ENCODE data around the gene LINC01488. TPM values are rescaled to one million over a fixed set of nuclear protein-coding genes. Genes with fewer than 3 reads are reported as not detected.

LINC01488 gene
- total and polyA plus RNA-seq, 2 experiments from 2014 or later: not detected

DNA sequence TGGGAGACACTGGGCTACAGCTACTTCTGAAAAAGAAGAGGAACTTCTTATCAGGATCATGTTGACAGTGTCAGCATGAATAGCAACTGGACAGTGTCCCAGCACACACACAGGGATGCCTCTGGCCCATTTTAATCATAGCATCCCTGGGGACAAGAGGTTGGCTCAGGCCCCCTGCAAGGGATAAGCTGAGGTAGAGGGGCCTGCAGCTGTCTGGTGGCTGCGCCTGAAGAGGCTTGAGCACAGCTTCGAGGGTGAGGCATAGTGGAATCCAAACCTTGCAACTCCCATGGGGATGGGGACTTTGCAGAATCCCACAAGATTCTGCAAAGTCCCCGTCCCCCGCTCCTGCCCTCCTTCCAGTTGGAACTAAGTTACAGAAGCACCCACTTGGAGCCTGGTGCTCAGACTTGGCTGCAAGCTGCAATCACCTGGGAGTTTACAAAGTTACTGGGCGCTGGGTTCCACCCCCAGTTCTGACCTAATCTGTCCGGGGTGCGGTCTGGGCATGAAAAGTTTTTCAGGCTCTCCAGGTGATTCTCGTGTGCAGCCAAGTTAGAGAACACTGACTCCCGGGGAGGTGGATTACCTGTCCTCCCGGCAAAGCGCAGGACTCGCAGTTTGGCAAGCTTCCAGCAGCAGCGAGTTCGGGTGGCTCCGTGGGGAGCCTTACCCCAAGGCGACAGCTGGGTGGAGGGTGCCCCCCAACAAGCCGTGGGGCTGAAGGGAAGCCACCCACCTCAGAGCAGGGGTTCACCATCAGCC is 16.0 kb upstream of the LINC01488 start (continued):
- TF ChIP-seq, protein P1, sequence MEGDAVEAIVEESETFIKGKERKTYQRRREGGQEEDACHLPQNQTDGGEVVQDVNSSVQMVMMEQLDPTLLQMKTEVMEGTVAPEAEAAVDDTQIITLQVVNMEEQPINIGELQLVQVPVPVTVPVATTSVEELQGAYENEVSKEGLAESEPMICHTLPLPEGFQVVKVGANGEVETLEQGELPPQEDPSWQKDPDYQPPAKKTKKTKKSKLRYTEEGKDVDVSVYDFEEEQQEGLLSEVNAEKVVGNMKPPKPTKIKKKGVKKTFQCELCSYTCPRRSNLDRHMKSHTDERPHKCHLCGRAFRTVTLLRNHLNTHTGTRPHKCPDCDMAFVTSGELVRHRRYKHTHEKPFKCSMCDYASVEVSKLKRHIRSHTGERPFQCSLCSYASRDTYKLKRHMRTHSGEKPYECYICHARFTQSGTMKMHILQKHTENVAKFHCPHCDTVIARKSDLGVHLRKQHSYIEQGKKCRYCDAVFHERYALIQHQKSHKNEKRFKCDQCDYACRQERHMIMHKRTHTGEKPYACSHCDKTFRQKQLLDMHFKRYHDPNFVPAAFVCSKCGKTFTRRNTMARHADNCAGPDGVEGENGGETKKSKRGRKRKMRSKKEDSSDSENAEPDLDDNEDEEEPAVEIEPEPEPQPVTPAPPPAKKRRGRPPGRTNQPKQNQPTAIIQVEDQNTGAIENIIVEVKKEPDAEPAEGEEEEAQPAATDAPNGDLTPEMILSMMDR (conservative IDR thresholded peaks at IDR 0.05; ENCODE audit: low read depth in 2 of 2): no peak
- no peak for TF ChIP-seq EZH2 (IDR thresholded peaks at IDR 0.05; ENCODE audit: low read depth, unreplicated experiment)
- TF ChIP-seq CREB1 (CRISPR knock-in tag; IDR thresholded peaks at IDR 0.05; ENCODE audit: low read depth): no peak
- no peak for TF ChIP-seq ZNF114 (CRISPR knock-in tag; IDR thresholded peaks at IDR 0.05)
- TF ChIP-seq, protein P2, sequence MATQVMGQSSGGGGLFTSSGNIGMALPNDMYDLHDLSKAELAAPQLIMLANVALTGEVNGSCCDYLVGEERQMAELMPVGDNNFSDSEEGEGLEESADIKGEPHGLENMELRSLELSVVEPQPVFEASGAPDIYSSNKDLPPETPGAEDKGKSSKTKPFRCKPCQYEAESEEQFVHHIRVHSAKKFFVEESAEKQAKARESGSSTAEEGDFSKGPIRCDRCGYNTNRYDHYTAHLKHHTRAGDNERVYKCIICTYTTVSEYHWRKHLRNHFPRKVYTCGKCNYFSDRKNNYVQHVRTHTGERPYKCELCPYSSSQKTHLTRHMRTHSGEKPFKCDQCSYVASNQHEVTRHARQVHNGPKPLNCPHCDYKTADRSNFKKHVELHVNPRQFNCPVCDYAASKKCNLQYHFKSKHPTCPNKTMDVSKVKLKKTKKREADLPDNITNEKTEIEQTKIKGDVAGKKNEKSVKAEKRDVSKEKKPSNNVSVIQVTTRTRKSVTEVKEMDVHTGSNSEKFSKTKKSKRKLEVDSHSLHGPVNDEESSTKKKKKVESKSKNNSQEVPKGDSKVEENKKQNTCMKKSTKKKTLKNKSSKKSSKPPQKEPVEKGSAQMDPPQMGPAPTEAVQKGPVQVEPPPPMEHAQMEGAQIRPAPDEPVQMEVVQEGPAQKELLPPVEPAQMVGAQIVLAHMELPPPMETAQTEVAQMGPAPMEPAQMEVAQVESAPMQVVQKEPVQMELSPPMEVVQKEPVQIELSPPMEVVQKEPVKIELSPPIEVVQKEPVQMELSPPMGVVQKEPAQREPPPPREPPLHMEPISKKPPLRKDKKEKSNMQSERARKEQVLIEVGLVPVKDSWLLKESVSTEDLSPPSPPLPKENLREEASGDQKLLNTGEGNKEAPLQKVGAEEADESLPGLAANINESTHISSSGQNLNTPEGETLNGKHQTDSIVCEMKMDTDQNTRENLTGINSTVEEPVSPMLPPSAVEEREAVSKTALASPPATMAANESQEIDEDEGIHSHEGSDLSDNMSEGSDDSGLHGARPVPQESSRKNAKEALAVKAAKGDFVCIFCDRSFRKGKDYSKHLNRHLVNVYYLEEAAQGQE (IDR thresholded peaks at IDR 0.05; ENCODE audit: unreplicated experiment): no peak
- TF ChIP-seq STAT1 (IDR thresholded peaks at IDR 0.05; ENCODE audit: unreplicated experiment): no peak
- TF ChIP-seq, protein P3, sequence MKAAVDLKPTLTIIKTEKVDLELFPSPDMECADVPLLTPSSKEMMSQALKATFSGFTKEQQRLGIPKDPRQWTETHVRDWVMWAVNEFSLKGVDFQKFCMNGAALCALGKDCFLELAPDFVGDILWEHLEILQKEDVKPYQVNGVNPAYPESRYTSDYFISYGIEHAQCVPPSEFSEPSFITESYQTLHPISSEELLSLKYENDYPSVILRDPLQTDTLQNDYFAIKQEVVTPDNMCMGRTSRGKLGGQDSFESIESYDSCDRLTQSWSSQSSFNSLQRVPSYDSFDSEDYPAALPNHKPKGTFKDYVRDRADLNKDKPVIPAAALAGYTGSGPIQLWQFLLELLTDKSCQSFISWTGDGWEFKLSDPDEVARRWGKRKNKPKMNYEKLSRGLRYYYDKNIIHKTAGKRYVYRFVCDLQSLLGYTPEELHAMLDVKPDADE (IDR thresholded peaks at IDR 0.05): no peak

DNA sequence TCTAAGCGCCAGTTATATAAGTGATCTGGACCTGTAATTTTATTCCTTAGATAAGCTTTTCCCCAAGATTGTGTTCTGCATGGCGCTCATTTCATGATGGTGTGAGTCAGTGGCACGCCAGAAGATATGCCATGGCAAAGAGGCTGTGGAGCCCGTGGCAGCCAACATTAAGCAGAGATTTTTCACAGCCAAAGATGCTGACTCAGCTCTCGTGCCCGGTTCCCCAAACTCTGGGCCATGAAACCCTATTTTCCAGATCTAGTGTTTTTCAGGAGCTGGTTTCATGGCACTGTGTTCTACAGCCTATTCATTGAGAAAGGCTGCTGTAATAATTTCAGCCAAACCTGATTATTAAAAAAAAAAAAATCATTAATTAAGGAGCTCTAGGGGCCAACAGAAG is 15.4 kb upstream of the LINC01488 start:
- DNase-seq (ENCODE audit: low spot score): no peak
- H3K9me2 ChIP-seq (ENCODE audit: insufficient read depth): no peaks in the 10 kb centered on the region
- H3K4me1 ChIP-seq (ENCODE audit: insufficient read depth): 0 out of 2 replicates have a peak, but pooled peaks cover 4% of the 10 kb centered on the region
- ATAC-seq: no peak
- no peak overlapping the region for H3K27ac Mint-ChIP-seq
- no peaks in the 10 kb centered on the region for H3K79me2 ChIP-seq (replicated peaks; ENCODE audit: insufficient read depth)
- no peak overlapping the region for H2AFZ ChIP-seq
- no peak overlapping the region for H3K4me2 ChIP-seq
- no peak for TF ChIP-seq NANOG (IDR thresholded peaks at IDR 0.05; ENCODE audit: borderline replicate concordance)
- no peak for TF ChIP-seq CREB1 (CRISPR knock-in tag; IDR thresholded peaks at IDR 0.05; ENCODE audit: low read depth)
- no peak for TF ChIP-seq EZH2phosphoT487 (IDR thresholded peaks at IDR 0.05; ENCODE audit: unreplicated experiment)
- TF ChIP-seq, protein P3 (IDR thresholded peaks at IDR 0.05): no peak
- H3K36me3 ChIP-seq (ENCODE audit: insufficient read depth): no peaks in the 10 kb centered on the region
- H3K4me3 Mint-ChIP-seq: no peak overlapping the region
- H3K27me3 ChIP-seq (ENCODE audit: insufficient read depth): no peaks in the 10 kb centered on the region
- H3F3A ChIP-seq (replicated peaks; ENCODE audit: low read depth): no peaks in the 10 kb centered on the region
- H3K27ac ChIP-seq (ENCODE audit: low read depth): no peak overlapping the region
- H3K9me3 Mint-ChIP-seq: peaks cover 6% of the 10 kb centered on the region
- peaks cover 10% of the 10 kb centered on the region for H3K4me1 Mint-ChIP-seq
- peaks cover 11% of the 10 kb centered on the region for H3K27me3 Mint-ChIP-seq (ENCODE audit: insufficient read depth, low read depth, poor library complexity)
- peaks cover 3% of the 10 kb centered on the region; the same call in 2 of the 3 replicates for H3K36me3 Mint-ChIP-seq (ENCODE audit: low read depth)
- H3K4me3 ChIP-seq: no peak overlapping the region
- no peaks in the 10 kb centered on the region for H4K20me1 ChIP-seq (replicated peaks; ENCODE audit: insufficient read depth)
